ENCODE results near the gene FIGN.

FIGN gene

GRCh38 chr2:163717515-163717914 lies 18.3 kb downstream of the FIGN start:
- Histone ChIP-seq H3K4me3 (ENCODE audit: low read depth in 1 of 2, low read length in 2 of 2) (no peak overlapping the region), H3K4me1 (ENCODE audit: insufficient read depth, low read length) (no peaks in the 10 kb centered on the region), H3K9me3 (ENCODE audit: insufficient read depth, low read length, severe bottlenecking) (no peaks in the 10 kb centered on the region), H3K79me2 (ENCODE audit: insufficient read depth, low read length) (no peaks in the 10 kb centered on the region), H2AFZ (ENCODE audit: low read depth, low read length) (no peak overlapping the region), H3K36me3 (ENCODE audit: insufficient read depth, low read length) (no peaks in the 10 kb centered on the region), H3K4me2 (ENCODE audit: insufficient read depth, low read length) (no peak overlapping the region), H3K9ac (ENCODE audit: low read depth, low read length) (no peak overlapping the region), H3K27me3 (ENCODE audit: insufficient read depth, low read length, poor library complexity) (peaks cover 6% of the 10 kb centered on the region), H3K27ac (ENCODE audit: low read length) (no peak overlapping the region), H4K20me1 (ENCODE audit: insufficient read depth, low read length) (no peaks in the 10 kb centered on the region)
- no peak for DNase-seq
- no peak for ATAC-seq (ENCODE audit: insufficient read depth, low read depth)
- no peak for TF ChIP-seq EZH2 (IDR thresholded peaks at IDR 0.05; ENCODE audit: borderline replicate concordance, low read depth, low read length, severe bottlenecking)
- no peak for TF ChIP-seq CTCF (IDR thresholded peaks at IDR 0.05; ENCODE audit: borderline replicate concordance, extremely low read depth, low read length, poor library complexity, severe bottlenecking)

DNA sequence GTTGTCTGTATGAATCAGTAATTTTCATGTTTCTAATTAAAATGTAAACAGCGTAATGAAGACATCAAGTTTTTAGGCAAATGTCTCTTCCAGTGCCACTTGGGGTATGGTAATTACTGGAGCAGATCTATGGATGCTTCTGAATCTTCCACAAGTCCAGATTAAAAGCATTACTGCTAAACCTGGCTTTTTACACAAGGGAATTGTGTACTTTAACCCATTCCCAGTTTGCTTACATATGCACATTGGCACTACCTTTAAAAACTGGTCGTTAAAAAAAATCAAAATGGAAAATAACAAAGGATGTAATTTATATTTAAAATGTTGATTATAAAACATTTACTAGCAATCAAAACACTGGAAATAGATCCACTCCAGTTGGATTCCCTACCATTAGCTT lies 19.7 kb downstream of the FIGN start:
- no peak for DNase-seq
- Histone ChIP-seq H2AFZ (ENCODE audit: low read depth, low read length) (no peak overlapping the region), H3K4me2 (ENCODE audit: insufficient read depth, low read length) (no peak overlapping the region), H3K9me3 (ENCODE audit: insufficient read depth, low read length, severe bottlenecking) (no peaks in the 10 kb centered on the region), H3K79me2 (ENCODE audit: insufficient read depth, low read length) (no peaks in the 10 kb centered on the region), H3K27ac (ENCODE audit: low read length) (no peak overlapping the region), H3K36me3 (ENCODE audit: insufficient read depth, low read length) (no peaks in the 10 kb centered on the region), H3K4me3 (ENCODE audit: low read depth in 1 of 2, low read length in 2 of 2) (no peak overlapping the region), H3K9ac (ENCODE audit: low read depth, low read length) (no peak overlapping the region), H4K20me1 (ENCODE audit: insufficient read depth, low read length) (no peaks in the 10 kb centered on the region), H3K4me1 (ENCODE audit: insufficient read depth, low read length) (no peaks in the 10 kb centered on the region), H3K27me3 (ENCODE audit: insufficient read depth, low read length, poor library complexity) (peaks cover 6% of the 10 kb centered on the region)
- TF ChIP-seq EZH2 (IDR thresholded peaks at IDR 0.05; ENCODE audit: borderline replicate concordance, low read depth, low read length, severe bottlenecking) (no peak), CTCF (IDR thresholded peaks at IDR 0.05; ENCODE audit: borderline replicate concordance, extremely low read depth, low read length, poor library complexity, severe bottlenecking) (no peak)
- ATAC-seq (ENCODE audit: insufficient read depth, low read depth): no peak

GRCh38 chr2:163715668-163716067 lies 20.1 kb downstream of the FIGN start:
- H3K36me3 ChIP-seq (ENCODE audit: insufficient read depth, low read length): no peaks in the 10 kb centered on the region
- TF ChIP-seq CTCF (IDR thresholded peaks at IDR 0.05; ENCODE audit: borderline replicate concordance, extremely low read depth, low read length, poor library complexity, severe bottlenecking) (no peak), EZH2 (IDR thresholded peaks at IDR 0.05; ENCODE audit: borderline replicate concordance, low read depth, low read length, severe bottlenecking) (no peak)
- H3K4me1 ChIP-seq (ENCODE audit: insufficient read depth, low read length): no peaks in the 10 kb centered on the region
- no peaks in the 10 kb centered on the region for H3K79me2 ChIP-seq (ENCODE audit: insufficient read depth, low read length)
- ATAC-seq (ENCODE audit: insufficient read depth, low read depth) (no peak), DNase-seq (no peak)
- H3K27me3 ChIP-seq (ENCODE audit: insufficient read depth, low read length, poor library complexity): peaks cover 6% of the 10 kb centered on the region
- no peak overlapping the region for H3K9ac ChIP-seq (ENCODE audit: low read depth, low read length)
- no peaks in the 10 kb centered on the region for H3K9me3 ChIP-seq (ENCODE audit: insufficient read depth, low read length, severe bottlenecking)
- no peak overlapping the region for H3K4me2 ChIP-seq (ENCODE audit: insufficient read depth, low read length)
- H4K20me1 ChIP-seq (ENCODE audit: insufficient read depth, low read length): no peaks in the 10 kb centered on the region
- no peak overlapping the region for H3K4me3 ChIP-seq (ENCODE audit: low read depth in 1 of 2, low read length in 2 of 2)
- H2AFZ ChIP-seq (ENCODE audit: low read depth, low read length): no peak overlapping the region
- H3K27ac ChIP-seq (ENCODE audit: low read length): no peak overlapping the region

- no peak overlapping the region for H3K27ac ChIP-seq (ENCODE audit: low read length)
- no peaks in the 10 kb centered on the region for H3K4me1 ChIP-seq (ENCODE audit: insufficient read depth, low read length)
- ATAC-seq (ENCODE audit: insufficient read depth, low read depth) (no peak), DNase-seq (no peak)
- no peak overlapping the region for H3K9ac ChIP-seq (ENCODE audit: low read depth, low read length)
- H3K9me3 ChIP-seq (ENCODE audit: insufficient read depth, low read length, severe bottlenecking): no peaks in the 10 kb centered on the region
- no peak overlapping the region for H3K4me2 ChIP-seq (ENCODE audit: insufficient read depth, low read length)
- H4K20me1 ChIP-seq (ENCODE audit: insufficient read depth, low read length): no peaks in the 10 kb centered on the region
- TF ChIP-seq EZH2 (IDR thresholded peaks at IDR 0.05; ENCODE audit: borderline replicate concordance, low read depth, low read length, severe bottlenecking) (no peak), CTCF (IDR thresholded peaks at IDR 0.05; ENCODE audit: borderline replicate concordance, extremely low read depth, low read length, poor library complexity, severe bottlenecking) (no peak)
- no peaks in the 10 kb centered on the region for H3K79me2 ChIP-seq (ENCODE audit: insufficient read depth, low read length)
- H3K4me3 ChIP-seq (ENCODE audit: low read depth in 1 of 2, low read length in 2 of 2): no peak overlapping the region
- no peak overlapping the region for H2AFZ ChIP-seq (ENCODE audit: low read depth, low read length)
- H3K27me3 ChIP-seq (ENCODE audit: insufficient read depth, low read length, poor library complexity): peaks cover 6% of the 10 kb centered on the region
- H3K36me3 ChIP-seq (ENCODE audit: insufficient read depth, low read length): no peaks in the 10 kb centered on the region
Observed at GRCh38 chr2:163715199-163715598, 20.6 kb downstream of the FIGN start.

Measured in DND-41 (cell line).